GM12875 (cell line): ENCODE measurements around the gene PTPRU.

Experiments
- H3K4me3 ChIP-seq: one replicate; pipeline ENCODE4 v1.5.1; 2011; ENCODE audit warnings: low read depth, low read length, control low read depth
- CTCF ChIP-seq: IDR thresholded peaks from 2 replicates; pipeline ENCODE4 v1.5.1; 2011; ENCODE audit warnings: low read depth, mild to moderate bottlenecking, control low read depth, inconsistent platforms, low read length, moderate library complexity, borderline replicate concordance; ENCODE audit not compliant: insufficient read depth

Gene PTPRU

GRCh38 chr1:29333008-29333407 is 96.7 kb downstream of the PTPRU start:
- no peak for TF ChIP-seq CTCF

GRCh38 chr1:29335573-29335972 is 99.3 kb downstream of the PTPRU start:
- H3K4me3 ChIP-seq, result no peak overlapping the region
- no peak for TF ChIP-seq CTCF

More at GRCh38 chr1:29333008-29333407, 96.7 kb downstream of the PTPRU start:
- H3K4me3 ChIP-seq, result no peak overlapping the region

- TF ChIP-seq CTCF, result no peak
- H3K4me3 ChIP-seq, result no peak overlapping the region
Measured at GRCh38 chr1:29338908-29339575, 102.7 kb downstream of the PTPRU start.

GRCh38 chr1:29341936-29342335 is 105.6 kb downstream of the PTPRU start:
- H3K4me3 ChIP-seq, result no peak overlapping the region
- no peak for TF ChIP-seq CTCF

- no peak for TF ChIP-seq CTCF
- H3K4me3 ChIP-seq, result no peak overlapping the region
Measured at GRCh38 chr1:29342351-29342750, 106.0 kb downstream of the PTPRU start.

GRCh38 chr1:29342983-29343382 is 106.7 kb downstream of the PTPRU start:
- H3K4me3 ChIP-seq, result no peak overlapping the region
- TF ChIP-seq CTCF, result no peak

- TF ChIP-seq CTCF, result no peak
- no peak overlapping the region for H3K4me3 ChIP-seq
Measured at GRCh38 chr1:29343476-29343875, 107.2 kb downstream of the PTPRU start.
